GM18858 (cell line): Measurements from ENCODE around the gene LTBR.

Experiments used
- ATAC-seq: cut with Tn5 transposase; IDR thresholded peaks from one replicate; pipeline ENCODE4 v1.9.1; 2021; ENCODE audit not compliant: unreplicated experiment

The LTBR gene

DNA sequence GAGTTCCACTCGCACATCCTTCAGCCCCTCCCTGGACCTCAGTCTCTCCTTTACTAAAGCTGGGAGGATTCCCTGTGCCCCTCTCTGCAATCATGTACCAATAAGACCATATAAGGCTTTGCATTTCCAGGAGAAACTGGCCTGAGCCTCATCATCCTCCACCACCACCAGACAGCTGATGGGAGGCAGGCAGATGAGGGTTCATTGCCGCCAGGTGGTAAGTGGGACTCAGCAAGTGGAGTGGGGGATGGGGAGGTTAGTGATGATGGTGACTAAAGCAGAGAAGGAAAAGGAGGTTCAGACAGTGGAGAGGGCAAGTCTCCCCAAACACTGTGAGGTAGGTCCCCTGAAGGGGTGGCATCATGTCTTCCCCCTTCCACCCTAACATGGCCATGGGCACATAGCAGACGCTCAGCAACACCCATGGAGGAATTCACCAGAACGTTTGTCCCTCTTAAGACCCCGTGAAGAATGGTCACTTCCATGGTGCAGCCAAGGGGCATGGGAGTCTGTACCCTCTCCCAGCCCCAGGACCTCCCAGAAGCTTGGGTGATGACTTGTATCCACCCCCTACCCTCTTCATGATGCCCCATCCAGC lies 37.6 kb upstream of the LTBR start:
- no peak for ATAC-seq

DNA sequence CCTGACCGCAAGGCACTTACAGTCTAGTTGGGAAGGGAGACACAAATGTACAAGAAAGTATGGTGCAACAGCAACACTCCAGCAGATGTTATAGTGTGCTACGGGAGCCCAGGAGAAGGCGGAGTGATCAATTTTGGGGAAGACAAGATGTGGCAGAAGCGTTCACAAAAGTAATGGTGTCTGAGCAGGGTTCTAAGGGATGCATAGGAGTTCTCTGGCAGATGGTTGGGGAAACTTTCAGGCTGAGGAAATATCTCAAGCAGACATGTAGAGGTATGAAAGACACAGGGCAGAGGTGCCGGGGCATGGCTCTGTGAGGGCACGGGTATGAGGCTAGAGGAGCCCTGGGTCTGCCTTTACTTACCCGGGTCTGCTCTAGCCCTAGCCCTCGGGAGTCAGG lies 37.0 kb upstream of the LTBR start:
- ATAC-seq, result no peak

DNA sequence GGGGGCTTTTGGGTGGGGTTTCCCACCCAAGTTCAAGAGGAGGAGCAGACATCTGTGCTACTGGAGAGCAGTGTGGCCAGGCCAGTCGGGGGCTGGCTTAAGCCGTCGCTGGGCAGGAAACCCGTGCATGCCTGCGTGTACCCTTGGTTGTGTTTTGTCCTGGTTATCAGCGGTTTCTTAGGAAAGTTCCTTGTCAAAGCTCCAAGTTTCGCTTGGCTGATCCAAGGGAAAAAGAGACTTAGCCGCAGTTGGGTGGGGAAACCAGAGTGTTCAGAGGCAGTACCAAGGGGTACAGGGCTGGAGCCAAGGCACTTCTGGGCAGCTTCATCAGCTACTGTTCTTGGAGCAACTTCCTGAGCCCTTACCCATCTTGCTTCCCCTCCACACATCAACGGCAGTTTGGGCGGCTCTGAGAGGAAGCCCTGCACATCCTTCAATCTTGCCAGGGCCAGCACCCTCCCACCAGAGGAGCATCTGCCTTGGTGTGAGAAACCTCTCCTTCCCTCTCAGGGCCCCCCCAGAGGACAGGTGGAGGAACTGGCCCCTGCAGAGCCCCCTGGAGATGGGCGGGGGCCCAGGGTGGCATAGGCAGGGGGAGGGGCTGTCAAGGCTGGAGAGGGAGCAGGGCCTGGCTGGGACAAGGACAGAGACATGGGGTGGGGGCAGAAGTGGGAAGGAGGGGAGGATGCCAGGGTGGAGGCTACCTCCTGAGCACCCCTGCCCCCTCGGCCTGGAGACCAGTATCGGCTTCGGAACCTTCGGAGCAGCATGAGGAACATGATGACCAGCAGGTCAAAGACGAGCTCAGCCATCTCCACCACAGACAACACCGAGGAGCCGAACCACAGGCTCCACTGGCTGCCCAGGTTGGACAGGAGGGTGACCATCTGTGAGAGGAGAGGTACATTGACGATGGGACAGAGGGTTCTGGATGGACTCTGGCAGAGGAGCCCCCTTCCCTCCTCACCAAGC lies 36.3 kb upstream of the LTBR start:
- no peak for ATAC-seq

DNA sequence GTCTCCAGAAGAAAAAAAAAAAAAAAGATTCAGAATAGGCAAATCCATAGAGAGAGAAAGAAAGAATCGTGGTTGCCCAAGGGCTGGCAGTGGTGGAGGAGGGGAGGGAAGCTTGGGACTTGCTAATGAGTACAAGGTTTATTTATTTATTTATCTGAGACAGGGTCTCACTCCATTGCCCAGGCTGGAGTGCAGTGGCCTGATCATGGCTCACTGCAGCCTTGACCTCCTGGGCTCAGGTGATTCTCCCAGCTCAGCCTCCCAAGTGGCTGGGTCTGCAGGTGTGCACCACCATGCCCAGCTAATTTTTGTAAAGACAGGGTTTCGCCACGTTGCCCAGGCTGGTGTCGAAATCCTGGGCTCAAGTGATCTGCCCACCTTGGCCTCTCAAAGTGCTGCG lies 32.3 kb upstream of the LTBR start:
- ATAC-seq, result no peak

DNA sequence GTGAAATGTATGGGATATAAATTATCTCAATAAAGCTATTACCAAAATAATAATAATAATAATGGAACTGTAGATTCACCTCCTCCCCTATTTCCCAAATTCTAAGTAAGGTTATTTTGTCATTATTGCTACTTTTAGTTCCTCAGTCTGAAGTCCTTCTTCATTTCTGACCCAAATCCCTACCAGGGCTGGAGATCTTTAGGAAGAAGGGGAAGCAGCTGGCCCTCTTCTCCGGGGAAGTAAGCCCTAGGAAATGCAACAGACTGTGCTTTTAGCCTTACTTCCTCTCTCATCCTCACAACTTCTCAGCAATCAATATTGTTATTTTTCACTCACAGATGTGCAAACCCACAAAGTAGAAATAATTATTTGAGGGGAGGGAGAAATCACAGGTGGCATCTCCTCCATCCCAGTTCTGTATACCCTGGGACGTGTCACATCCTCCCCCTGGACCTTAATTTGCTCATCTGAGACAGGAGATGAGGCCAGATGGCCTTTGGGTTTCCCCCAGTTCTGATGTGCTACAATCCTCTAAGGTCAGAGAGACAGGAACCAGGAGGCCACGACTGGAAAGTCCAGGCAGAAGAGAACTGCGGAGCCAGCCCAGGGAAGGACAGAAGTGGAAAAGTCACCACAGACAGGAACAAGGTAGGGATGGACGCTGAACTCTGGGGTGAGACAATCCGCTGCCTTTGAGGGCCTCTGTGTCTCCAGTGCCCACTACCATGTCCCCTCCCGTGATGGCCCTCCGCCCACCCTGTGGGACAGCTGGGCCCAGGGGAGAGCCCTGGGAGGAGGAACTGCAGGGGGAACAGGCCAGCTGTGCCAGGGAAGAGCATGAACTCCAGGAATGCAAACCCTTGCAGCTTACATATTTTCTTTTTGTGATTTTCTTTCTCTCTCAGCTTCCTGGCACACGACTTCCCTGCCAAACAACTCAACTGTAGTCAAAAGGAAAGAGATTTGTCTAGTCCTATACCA lies 31.5 kb upstream of the LTBR start:
- no peak for ATAC-seq

DNA sequence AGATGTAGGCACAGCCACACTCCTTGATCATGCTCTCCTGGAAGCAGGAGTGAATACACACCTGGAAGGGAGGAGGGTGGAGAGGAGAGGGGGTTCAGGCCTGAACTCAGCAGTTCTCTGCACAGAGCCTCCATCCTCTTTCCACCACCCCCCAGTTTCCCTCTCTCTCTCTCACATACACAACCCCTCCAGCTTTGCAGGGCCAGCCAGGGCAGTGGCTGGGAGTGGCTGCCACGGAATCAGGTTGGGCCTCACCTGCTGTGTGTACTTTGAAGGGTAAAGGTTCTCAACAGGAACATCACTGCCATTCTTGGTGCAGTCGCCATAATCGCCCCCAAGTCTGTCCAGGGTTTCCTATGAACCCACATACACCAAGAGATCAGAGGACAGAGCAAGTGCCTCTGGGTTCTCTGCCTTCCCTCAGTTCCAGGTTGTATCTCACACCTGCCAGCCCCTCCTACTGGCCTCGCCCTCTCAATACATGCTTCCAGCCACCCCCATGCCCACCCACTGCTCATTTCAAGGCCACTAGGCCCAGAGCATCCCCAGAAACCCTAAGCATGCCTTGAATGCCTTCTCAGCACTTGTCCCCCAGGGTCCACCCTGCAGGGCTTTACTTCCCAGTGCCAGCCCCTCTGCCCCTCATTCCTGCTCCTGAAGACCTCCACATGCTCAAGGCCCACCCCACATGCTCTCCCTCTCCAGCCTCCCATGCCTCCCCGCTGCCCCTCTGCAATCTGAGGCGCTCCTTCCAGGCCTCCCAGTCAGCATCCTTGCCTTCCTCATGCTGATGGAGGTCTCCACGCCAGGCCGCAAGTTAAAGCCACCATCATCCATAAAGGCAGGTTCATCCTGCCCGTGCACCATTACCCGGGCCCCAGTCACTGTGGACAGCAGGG lies 29.2 kb upstream of the LTBR start:
- no peak for ATAC-seq

DNA sequence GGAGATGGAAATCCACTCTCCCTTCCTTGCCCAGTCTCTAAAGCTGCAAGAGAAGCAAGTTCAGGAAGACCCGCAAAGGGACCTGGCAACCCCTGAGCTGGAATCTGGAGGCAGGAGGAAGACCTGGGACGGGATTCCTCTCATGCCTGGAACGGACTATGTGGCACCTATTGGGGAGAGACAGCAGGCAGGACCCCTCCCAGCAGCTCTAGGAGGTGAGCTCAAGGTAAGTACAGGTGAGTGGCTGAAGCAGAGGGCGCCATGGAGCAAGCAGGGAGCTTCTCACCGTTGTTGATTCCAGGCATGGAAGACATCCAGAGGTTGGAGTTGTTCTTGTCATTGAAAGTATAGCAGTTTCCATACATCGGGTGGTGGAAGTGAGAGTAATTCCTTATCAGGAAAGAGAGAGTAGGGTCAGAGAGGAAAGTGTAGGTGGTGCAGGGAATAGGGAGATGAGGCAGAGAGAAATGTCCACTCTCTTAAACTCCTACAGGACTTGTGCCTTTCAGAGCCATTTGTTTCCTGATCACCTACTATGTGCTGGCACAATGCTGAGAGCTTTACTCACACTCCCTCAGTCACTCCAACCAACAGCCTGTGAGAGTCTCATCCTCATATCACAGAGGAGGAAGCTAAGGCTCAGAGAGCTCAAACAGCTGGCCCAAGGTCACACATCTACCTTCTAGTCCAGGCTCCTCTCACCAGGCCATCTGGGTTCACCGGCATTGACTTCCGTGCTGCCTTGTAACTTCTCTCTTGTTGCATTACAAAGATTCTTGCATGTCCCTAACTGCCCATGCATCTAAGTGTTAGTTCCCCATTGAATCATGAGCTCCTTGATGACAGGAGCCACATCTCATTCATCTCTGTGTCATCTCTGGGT lies 28.2 kb upstream of the LTBR start:
- no peak for ATAC-seq

DNA sequence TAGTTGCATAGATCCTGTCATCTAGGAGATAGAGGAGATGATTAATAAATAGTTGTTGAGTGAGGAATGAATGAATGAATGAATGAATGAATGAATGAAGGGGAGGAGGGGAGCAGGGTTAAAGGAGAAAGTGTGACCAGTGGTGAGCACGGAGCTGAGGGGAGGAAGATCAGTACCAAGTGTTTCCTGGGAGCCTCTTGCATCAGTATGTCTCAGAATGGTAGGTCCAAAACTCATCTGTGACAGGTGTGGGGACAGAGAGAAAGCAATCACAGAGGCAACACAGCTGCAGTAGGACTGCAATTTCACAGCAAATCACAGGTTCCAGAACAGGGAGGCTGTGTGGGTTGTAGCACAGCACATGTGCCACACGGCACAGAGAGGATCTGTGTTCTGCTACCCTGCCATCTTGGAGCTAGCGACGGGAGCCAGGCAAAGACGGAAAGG lies 27.6 kb upstream of the LTBR start:
- ATAC-seq, result no peak

DNA sequence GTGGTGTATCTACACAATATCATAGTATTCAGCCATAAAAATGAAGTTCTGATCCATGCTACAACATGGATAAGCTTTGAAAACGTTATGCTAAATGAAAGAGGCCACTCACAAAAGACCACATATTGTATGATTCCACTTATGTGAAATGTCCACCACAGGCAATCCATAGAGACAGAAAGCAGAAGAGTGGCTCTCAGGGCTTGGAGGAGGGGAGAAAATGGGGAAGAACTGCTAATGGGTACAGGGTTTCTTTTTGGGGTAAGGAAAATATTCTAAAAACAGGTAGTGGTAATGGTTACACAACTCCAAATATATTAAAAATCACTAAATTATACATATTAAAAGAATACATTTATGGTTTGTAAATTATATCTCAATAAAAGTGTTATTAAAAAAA lies 25.1 kb upstream of the LTBR start:
- ATAC-seq, result no peak

DNA sequence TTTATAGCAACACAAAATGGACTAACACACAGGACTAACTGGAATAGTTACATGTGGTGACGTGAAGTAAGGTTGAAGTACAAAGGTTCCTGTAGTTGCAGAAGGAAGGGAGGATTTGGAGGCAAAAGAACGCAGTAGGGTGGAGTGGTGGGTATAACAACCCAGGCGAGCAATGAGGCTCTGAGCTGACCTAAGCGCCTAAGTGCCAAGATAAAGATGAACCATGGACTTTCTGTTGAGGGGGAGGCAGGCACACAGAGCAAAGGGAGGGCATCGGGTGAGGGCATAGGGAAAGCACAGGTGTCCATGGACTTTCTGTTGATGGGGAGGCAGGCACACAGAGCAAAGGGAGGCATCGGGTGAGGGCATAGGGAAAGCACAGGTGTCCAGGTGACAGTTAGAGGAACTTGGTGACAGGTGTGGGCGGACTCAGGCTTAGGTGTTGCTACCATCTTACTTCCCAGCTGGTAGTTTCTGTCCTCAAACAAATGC lies 23.8 kb upstream of the LTBR start:
- ATAC-seq, result no peak

DNA sequence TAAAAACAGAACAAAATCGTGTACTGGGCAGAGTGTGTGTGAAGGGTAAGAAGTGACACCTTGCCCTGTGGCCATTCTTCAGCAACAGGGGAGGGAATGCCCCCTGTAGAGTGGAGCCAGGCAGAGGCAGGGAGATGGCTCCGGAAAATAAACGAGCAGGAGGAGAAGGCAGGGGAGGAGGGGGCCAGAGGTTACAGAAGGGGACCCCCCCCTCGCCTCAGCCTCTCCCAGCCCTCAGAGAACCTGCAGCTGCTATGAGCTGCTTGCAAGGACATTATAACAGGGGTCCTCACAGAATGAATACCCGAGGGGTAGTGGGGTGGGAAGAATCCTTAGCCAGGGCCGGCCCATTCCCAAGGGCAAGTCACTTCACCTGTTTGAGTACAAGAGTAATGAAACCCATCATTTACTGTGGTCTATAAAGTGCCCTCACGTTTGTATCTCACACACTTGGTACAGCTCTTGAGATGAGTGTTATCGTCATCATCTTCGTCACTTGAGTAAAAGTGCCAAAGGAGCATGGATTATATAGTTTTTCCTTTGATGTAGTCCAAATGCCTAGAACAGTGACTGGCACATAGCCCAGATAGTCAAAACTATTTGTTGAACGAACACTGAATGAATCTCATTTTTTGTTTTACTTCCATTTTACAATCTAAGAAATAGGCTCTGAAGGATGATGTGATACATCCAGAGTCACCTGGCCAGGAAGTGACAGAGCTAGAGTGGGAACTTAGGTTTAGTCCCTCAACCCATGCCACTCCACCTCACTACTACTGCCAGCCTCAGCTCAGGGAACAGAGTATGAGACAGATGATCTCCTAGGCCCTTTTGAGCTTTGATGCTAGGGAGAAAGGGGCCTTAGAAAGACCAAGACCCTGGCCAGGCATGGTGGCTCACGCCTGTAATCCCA lies 23.1 kb upstream of the LTBR start:
- no peak for ATAC-seq

DNA sequence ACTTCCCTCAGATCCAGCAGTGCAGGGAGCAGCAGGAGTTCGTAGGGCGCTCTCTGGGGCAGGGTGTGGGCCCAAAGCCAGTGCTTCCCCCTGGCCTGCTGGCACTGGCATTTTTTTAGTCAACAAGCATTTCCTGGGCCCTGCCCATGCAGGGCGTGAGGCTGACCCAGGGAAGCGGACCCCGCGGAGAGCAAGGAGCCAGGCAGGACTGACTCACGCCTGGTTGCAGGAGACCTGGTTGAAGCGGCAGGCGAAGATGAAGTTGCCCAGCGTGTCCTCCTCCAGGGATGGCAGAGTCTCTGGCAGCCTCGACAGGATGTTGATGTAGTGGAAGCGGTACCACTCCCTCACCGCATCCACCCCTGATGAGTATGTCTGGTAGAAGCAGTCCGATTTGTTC lies 22.1 kb upstream of the LTBR start:
- no peak for ATAC-seq

DNA sequence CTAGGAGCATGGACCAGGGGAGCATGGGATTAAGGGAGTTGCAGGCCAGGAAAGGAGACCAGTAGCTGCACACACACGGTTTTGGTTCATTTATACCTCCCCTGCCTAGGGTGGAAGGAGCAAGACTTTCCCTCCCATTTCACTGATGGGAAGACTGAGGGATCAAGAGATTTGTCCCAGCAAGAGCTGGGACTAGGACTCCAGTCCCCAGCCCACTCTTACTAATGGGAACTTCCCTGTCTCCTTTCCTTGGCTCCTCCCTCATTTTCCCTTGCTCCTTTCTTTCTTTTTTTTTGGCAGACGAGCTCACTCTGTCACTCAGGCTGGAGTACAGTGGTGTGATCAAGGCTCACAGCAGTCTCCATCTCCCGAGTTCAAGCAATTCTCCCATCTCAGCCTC lies 21.6 kb upstream of the LTBR start:
- no peak for ATAC-seq

DNA sequence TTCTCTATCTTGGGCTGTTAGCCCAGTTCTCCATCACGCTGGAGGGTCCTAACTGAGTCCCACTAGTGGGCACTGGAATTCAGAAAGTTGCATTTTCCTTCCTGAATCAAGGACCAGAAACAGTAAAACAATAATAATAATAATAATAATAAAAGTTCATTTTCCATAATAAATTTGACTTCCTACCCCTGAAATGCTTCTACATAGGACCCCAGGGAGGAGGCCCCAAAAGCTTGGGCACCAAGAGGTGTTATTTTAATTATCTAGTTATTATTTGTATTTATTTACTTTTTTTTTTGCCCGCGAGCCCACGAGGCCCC lies 21.0 kb upstream of the LTBR start:
- no peak for ATAC-seq

DNA sequence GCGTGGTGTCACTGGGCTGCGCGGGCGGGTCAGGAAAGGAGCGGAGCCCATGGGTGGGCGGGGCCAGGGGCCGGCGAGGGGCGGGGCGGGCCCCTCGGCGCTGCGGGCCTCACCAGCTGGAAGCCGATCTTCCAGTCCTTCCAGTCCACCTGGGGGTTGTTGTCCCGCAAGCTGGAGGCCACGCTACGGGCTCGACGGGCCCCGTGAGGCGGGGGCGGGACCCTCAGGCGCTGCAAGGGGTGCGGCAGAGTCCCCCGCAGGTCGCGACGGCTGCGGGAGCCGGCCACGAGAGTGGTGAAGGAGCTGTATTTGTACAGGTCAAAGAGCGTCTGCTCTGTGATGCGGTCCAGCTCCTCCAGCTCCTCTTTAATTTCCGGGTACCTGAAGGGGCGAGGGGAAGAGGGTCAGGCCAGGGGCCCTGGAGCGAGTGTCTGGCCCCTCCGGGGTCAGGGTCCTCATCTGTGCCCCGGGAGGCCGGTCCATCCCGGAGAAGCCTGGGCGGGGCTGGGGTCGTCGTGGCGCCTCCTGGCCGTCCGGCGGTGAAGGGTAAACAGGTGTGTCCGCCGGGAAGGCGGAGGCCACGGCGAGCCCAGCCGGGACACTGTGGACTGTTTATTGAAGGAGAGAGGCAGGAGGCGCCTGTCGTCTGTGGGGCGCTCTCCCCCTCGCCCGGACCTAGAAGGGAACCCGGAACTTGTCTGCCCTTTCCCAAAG lies 20.5 kb upstream of the LTBR start:
- ATAC-seq, result no peak

DNA sequence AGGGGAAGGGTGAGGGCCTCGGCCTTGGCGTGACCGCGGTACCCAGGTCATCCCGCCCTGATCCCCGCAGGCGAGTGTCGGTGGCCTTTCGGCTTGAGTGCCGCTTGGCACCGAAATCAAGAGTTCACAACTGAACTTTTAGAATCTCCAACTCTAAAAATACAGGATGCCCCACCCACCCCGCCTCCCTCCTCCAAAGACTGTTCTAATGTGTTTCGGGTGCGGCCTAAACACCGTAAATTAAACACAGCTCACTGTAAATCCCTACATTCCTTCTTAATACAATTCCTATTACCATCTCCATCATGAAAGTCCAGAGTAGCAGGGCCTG lies 20.0 kb upstream of the LTBR start:
- no peak for ATAC-seq

DNA sequence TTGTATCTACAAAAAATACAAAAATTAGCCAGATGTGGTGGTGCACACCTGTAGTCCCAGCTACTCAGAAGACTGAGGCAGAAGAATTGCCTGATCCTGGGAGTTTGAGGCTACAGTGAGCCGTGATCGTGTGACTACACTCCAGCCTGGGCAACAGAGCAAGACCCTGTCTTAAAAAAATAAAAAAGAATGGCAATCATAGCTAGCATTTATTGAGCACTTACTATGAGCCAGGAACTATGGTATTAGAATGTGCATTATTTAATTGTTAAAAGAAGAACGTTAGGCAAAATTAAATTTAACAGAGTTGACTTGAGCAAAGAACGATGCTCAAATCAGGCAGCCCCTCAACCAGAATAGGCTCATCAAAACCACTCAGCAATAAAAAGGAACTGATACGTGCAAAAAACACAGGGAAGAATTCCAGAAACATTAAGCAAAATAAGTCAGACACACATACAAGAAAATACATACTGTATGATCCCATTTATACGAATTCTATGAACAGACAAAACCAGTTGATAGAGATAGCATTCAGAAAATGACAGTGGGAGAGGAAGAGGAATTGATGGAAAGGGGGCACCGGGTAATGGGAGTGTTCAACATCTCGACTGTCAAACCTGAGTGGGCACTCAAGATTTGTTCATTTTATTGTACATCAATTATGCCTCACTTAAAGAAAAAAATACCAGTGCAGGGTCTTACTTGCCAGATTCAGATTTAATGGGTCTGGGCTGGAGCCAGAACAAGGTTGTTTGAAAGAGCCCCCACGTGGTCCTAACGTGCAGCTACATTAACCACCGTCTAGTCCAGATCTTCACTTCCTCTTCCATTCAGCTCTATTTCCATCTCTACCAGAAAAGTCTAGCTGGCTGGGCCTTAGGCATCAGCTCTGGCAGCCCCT lies 16.6 kb upstream of the LTBR start:
- no peak for ATAC-seq
